GM21529 (cell line): ENCODE results near the gene DLG4.

ENCODE experiments used
- ATAC-seq: cut with Tn5 transposase; IDR thresholded peaks from one replicate; pipeline ENCODE4 v1.9.1; 2021; ENCODE audit not compliant: unreplicated experiment

Gene DLG4

DNA sequence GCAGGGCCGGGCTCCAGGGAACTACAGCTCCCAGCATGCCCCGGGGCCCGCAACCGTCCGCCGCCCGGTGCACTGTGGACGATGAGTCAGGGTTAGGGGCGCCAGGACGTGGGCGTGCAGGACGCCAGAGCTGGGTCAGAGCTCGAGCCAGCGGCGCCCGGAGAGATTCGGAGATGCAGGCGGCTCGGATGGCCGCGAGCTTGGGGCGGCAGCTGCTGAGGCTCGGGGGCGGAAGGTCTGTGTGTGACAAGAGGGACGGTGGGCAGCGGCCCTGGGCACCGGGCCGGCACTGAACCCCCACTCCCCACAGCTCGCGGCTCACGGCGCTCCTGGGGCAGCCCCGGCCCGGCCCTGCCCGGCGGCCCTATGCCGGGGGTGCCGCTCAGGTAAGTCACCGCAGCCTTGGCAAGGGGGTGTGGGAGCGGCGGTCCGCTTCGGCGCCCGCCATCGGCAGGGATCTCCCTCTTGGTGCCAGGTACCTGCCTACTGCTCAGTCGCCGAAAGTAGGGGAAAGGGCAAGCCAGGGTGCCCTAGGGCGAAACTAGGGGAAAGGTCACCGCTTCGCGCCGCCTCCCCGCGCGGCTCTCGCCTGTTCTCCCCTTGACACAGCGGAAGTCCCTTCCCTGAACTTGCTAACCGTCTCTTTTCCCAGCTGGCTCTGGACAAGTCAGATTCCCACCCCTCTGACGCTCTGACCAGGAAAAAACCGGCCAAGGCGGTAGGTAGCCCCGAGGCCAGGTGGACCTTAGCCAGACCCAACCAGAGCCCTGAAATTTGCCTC is at the start of gene DLG4, which contains the start of gene ACADVL:
Gene DLG4 (minus strand): TSS at position 25 of the 781 bp plus-strand sequence.
Gene ACADVL (plus strand): TSS at position 127 of the 781 bp plus-strand sequence. CDS start 47 bp downstream, at position 174.
- ATAC-seq, result peak; percentile 49

- no peak for ATAC-seq
Measured at GRCh38 chr17:7266784-7267183, 47.1 kb upstream of the DLG4 start.

DNA sequence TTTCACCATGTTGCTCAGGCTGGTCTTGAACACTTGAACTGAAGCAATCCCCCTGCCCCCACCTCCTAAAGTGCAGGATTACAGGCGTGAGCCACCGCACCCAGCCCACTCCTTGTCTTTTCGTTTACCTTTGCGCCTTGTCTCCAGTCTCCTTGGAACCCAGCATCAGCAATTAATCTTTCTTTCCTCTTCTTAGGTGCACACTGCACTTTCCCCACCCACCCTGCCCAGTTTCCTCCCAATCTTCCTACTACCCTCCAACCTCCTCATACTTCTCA is 44.1 kb upstream of the DLG4 start:
- ATAC-seq, result no peak

DNA sequence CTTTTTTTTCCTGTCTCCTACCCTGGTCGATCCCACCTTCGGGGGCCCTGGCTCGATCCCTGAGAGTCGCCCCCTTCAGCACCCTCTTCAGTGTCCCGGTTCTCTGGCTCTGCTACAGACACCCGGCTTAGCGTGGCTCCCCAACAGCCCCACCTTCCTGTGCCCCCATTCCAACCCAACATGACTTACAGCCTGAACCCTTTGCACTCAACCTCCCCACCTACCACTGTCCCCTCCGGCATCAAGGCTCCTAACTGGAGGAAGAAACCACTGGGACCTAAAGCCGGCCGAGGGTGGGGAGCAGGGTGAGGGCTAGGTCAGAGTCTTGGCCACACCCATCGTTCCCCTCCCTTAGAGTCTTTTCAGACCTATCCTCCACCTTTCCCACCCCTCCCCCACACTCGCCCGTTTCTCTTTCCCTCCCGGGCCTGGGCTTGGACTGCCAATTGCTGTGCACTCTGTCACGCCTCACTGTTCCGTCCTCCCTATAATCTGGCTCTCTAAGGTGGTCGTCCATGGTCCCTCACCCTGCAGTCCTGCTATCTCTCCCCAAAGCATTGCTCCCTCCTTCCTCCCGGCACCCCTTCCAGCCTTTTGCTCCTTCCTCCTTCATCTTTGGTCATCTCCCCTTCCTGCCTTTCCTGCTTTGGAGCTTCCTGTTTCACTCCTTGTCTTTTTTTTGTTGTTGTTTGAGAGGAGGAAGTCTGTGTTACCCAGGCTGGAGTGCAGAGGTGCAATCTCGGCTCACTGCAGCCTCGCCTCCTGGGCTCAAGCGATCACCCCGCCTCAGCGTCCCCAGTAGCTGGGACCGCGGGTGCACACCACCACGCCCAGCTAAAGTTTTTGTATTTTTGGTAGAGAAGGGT is 43.5 kb upstream of the DLG4 start:
- ATAC-seq, result no peak

DNA sequence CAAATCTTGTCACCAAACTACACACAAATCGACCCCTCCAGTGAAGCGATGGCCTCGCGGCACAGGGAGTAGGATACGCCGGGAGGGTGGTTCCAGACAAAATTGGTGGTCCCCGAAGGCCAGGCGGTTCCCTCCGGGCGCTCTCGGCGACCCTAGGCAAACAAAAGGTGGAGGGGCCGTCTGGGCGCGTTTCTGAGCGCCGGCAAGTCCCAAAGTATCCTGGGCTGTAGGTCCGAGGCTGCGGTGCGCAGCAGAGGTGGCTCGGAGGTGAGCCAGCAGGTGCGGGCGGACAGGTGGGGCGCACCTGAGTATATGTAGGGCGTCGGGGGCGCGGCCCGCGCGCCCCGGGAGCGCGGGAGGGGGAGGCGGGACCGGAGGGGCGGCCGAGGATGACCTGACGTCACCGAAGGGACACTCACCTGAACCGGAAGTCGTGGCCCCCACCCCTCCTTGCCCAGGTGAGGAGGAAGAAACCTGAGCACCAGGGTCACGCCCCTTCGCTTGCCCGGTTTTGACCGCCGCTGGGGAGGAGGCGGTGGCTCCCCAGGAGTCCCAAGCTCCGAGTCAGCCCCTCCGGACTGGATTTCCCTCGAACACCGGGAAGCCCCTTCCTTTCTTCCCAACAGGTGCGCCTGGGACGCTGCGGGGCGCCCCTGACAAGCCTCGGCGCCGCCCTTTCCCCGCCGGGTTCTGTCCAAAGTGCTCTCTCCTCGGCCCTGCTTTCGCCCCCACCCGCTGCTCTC is 42.7 kb upstream of the DLG4 start, which contains the start of gene CLDN7:
Gene CLDN7 (minus strand): TSS at position 287 of the 743 bp plus-strand sequence. CDS start 435 bp downstream, outside the sequence.
- ATAC-seq, result no peak

DNA sequence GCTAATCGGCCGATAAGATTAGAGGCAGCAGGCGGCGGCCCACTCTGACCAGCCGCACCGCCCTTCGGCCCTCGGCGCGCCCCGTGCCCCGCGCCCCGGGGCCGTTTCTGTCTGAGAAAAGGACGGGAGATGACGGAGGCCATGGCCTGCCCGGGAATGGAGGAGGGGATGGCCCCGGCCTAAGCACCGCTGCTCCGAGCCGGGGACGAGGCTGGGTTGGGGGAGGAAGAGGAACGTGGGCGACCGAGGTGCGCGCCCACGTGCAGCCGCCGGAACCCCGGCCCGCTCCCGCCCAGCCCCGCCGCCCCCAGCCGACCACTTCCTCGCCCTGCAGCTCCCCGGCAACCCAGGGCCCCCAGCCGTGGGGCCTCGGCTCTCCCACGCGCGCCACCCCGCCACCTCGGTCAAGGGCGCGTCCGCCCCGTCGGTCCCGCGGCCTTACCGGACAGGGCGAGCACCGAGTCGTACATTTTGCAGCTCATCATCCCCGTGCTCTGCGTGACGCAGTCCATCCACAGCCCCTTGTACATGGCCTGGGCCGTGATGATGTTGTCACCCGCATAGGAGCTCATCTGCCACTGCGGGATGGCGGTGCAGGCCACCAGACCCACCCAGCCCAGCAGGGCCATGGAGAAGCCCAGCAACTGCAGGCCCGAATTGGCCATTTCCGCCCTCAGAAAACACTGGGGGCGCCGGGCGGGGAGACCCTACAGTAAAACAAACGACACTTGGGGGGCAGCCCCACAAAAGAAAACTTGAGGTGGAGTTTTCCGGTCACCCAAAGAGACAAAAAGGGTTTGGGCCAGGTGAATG is 41.9 kb upstream of the DLG4 start:
- no peak for ATAC-seq

DNA sequence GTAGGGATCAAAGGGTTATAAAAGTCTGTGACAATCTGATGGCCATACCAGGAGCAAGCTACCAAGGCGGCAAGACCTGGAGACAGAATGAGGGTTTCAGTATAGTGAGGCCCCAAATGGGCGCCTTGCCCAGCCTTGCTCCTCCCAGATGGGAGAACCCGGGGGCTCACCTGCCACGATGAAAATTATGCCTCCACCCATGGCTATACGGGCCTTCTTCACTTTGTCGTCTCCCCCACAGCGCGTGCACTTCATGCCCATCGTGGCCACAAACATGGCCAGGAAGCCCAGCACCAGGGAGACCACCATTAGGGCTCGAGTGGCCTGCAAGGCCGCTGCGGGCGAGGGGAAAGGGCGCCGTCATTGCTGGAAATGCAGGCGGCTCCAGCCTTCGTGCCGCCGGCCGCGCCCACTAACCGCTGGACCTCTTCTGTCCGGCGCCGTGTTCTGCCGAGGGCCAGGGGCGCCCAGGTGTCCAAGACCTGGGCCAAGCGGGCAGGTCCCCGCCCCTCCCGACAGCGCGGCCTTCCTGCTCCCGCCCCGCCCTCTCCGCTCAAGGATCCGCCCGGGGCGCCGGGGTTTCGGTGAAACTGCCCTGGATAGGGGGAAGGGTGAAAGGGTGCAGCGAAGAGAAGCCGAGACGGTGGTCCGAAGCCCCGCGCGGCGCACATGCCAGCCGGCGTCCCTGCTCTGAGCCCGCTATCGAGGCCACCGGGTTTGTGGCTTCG is 41.2 kb upstream of the DLG4 start:
- no peak for ATAC-seq

- no peak for ATAC-seq
Measured at GRCh38 chr17:7260151-7260550, 40.5 kb upstream of the DLG4 start.

DNA sequence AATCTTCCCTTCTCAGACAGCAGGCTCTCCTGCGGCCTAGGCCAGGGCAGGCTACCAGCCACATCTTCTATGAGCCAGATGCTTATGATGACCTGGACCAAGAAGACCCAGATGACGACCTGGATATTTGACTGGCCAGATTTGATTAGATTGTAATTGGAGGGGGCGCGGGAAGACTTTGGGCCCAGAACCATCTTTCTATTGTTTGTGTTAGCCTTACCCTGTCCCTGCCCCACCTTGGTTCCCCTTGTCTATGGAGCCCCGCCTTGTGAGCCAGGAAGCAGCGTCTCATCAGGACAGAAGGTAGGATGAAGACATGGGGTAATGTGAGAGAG is 39.9 kb upstream of the DLG4 start:
- no peak for ATAC-seq

DNA sequence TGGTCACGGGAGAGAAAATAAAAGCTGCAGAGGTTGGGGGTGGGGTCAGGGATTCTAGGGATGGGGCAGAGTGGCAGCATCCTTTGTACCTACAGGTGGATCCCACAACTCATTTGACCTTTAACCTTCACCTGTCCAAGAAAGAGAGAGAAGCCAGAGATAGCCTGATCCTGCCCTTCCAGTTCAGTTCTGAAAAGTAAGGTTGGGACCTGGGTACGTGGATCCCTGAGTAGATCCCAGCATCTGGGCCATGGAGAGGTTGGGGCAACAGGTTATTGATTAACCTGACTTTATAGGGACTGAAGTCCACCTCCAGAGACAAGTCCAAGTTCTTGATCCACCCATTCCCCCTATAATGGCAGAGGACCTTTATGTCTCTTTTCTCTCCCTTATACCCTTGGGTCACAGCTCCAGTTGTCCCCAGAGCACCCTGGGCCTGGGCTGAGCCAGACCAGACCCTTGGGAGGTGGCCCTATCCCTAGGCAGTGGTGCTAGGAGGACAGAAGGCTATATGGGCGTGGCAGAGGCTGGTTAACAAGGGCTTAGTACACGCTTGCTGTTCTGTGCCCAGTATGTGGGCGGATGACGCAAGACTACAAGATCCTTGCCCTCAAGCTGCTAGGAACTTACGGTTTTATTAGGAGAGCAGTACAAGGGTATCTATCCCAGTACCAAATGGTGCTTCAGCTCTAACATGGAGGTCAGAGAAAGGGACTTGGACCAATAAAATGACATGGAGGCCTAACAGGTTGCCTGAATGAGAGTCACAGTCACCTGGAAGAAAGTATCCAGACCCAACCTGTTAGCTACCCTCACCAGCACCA is 39.3 kb upstream of the DLG4 start:
- ATAC-seq, result no peak

DNA sequence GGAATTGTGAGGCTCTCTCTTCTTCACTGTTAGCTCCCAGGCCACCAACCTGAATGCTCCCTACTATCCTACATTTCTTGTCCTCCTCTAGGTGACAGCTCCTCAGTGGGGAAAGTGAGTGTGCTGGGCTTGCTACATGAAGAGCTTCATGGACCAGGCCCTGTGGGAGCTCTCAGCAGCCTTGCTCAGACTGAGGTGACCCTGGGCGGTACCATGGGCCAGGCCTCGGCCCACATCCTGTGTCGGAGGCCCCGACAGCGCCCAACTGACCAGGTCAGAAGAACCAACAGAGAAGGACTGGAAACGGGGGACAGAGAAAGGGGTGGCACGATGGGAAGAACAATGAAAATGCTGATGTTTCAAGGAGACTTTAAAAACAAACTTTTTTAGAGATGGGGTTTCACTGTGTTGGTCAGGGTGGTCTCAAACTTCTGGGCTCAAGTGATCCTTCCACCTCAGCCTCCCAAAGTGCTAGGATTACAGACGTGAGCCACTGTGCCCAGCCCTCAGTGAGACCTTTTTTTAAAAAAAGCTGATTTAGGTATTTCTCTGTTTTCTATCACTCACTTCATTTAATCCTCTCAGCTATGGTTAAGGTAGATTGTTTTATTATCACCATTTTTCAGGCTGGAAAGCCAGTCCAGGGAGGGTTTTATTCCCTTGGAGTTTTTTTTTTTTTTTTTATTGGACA is 37.3 kb upstream of the DLG4 start:
- ATAC-seq, result no peak

- ATAC-seq, result no peak
Measured at GRCh38 chr17:7254511-7254910, 34.9 kb upstream of the DLG4 start.

GRCh38 chr17:7253082-7253481 is 33.4 kb upstream of the DLG4 start:
- no peak for ATAC-seq

DNA sequence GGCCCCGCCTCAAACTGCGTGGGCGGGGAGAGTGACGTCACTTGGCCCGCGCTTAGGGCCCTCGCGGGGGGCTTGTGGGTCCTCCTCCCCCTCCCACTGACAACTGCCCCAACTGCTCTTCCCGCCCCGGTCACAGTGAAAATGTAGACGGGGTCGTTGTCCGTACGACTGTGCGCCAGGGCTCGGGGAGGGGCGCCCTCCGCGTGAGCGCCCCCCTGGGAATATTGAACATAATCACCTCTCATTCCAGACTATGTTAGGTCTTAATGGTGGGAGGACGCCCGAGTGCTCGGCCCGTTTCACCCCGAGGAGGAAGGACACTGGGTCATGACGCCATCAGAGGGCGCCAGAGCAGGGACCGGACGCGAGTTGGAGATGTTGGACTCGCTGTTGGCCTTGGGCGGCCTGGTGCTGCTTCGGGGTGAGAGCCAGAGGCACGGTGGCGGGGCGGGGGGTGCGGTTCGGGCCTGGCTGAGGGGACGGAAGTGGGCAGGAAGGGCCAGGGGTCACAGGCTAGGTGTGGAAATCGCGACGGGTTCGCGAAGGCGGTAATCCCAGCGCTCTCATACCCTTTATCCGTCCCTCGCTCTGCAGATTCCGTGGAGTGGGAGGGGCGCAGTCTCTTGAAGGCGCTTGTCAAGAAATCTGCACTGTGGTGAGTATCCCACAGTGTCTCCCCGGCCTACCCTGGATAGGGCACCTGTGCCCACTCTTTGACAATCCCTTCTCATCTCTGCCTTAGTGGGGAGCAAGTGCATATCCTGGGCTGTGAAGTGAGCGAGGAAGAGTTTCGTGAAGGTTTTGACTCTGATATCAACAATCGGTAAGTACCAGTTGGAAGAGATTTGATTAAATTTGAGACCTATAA is 32.8 kb upstream of the DLG4 start, which contains the start of gene ELP5:
Gene ELP5 (plus strand): TSS at position 40 of the 868 bp plus-strand sequence. CDS start 336 bp downstream, at position 376.
- ATAC-seq, result peak; percentile 50

DNA sequence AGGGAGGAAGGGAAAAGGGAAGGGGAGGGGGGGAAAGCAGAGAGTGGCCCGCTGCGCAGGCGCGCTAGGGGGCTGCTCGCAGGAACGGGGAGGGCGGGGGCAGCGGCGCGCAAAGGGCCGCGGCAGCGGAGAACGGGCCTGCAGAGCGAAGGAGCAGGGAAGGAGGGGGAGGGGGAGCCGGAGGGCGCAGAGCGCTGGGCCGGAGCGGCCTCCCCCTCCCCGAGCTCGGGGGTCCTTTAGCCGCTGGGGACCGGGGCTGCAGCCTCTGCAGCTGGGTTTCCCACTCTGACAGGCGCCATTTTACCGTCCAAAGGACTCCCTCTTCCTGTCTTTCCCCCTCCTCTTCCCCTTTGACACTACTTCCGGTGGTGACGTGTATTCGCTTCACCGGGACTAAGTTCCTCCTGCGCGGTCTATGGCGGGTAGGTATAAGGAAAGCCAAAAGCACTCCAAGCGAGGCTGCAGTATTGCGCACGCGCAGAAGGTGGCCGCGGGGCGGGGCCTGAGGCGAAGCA is 32.1 kb upstream of the DLG4 start, which contains the start of gene CTDNEP1:
Gene CTDNEP1 (minus strand): TSS at position 74 of the 515 bp plus-strand sequence. CDS start 438 bp downstream, outside the sequence.
- peak; percentile 84 for ATAC-seq

- ATAC-seq, result no peak
Measured at GRCh38 chr17:7250695-7251627, 31.3 kb upstream of the DLG4 start.
